Sciatic nerve (tissue), 2 donors: Measurements from ENCODE around the gene FOXK2. TPM values are rescaled to one million over a fixed set of nuclear protein-coding genes. Genes with fewer than 3 reads are reported as not detected.
"Not testable (repeated sequence)": the region's sequence is repeated elsewhere in the genome, so short reads cannot be mapped to it uniquely, and the experiment has no call there.

ENCODE experiments used
- ATAC-seq: fragments of 200-7000 bp; cut with Tn5 transposase; one replicate; pipeline ENCODE4 v1.9.1; 2020; ENCODE audit warnings: mild to moderate bottlenecking, moderate library complexity
- DNase-seq: peaks from one replicate; pipeline ENCODE4 v3.0.0-alpha.2; 2020; ENCODE audit warnings: low spot score
- intact Hi-C: fragments of 100-400 bp; cut with DNase I; formaldehyde crosslinking; loops from one replicate; pipeline ENCODE4 v1.14.2; 2022
- total RNA-seq: library from RNA; stranded (reverse); fragmentation: NEBNext Ultra II Directional; extraction: Animal tissue kit (Norgen Biotek cat#: 25700); gene quantifications from one replicate; pipeline ENCODE4 v1.2.1, GENCODE V29; 2021
- donor health status: DM: no; HTN: no; CAD: no.
- donor health status: DM: no; HTN: no; CAD: no.

FOXK2 gene
- total RNA-seq, 1 donor from 2014 or later: 59.9 TPM

- DNase-seq (no peak), ATAC-seq (no peak)
- intact Hi-C loops: no loop called here
Measured at GRCh38 chr17:82582213-82582612, 62.7 kb downstream of the FOXK2 start.

- DNase-seq: no peak
- intact Hi-C loops: no loop called here
- no peak for ATAC-seq
Measured at GRCh38 chr17:82582709-82583108, 63.2 kb downstream of the FOXK2 start.

DNA sequence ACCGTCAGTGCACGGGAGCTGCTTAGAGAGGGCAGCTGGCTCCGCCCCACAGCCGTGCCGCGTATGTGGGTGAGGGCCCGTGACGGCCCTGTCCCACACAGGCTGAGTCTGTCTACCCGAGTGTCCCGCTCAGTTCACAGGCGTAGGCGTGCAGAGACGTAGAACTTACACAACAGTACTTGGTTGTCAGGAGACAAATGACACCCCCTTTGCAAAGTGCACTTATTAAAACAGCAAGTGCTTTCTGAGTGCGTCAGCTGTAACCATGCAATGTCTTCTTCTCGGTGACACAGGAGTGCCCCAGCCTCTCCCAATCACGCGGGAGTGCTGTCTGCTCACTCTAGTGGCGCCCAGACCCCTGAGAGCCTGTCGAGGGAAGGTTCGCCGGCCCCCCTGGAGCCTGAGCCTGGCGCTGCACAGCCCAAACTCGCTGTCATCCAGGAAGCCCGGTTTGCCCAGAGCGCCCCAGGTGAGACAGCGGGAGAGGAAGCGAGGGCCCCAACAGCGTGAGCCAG, 64.2 kb downstream of the FOXK2 start:
- ATAC-seq: peak; percentile 78
- DNase-seq: peak; percentile 76
- intact Hi-C loops: no loop called here

DNA sequence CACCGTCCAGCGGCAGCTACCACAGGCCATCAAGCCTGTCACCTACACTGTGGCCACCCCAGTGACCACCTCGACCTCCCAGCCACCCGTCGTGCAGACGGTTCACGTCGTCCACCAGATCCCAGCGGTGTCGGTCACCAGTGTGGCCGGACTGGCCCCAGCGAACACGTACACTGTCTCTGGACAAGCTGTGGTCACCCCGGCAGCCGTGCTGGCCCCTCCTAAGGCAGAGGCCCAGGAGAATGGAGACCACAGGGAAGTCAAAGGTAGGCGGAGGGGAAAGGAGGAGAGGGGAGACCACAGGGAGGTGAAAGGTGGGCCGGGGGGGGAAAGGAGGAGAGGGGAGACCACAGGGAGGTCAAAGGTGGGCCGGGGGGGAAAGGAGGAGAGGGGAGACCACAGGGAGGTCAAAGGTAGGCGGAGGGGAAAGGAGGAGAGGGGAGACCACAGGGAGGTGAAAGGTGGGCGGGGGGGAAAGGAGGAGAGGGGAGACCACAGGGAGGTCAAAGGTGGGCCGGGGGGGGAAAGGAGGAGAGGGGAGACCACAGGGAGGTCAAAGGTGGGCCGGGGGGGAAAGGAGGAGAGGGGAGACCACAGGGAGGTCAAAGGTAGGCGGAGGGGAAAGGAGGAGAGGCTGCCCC, 66.5 kb downstream of the FOXK2 start:
- intact Hi-C loops, ATAC-seq: not testable (repeated sequence)
- DNase-seq: peak; percentile 97

DNA sequence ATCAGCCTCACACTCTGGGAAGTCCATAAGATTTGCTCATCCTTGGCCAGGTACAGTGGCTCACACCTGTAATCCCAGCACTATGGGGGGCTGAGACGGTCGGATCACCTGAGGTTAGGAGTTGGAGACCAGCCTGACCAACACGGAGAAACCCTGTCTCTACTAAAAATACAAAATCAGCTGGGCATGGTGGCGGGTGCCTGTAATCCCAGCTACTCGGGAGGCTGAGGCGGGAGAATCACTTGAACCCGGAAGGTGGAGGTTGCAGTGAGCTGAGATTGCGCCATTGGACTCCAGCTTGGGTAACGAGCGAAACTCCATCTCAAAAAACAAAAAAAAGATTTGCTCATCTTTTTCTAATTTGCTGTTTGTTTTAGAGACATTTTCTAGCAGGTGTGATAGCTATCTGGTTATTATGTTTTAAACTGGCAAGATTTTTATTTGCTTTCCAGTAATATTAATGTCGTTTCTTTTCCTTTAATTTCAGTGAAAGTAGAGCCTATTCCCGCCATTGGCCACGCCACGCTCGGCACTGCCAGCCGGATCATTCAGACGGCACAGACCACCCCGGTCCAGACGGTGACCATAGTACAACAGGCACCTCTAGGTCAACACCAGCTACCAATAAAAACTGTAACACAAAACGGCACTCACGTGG, 67.2 kb downstream of the FOXK2 start:
- intact Hi-C loops: no loop called here
- no peak for DNase-seq
- ATAC-seq: no peak

- DNase-seq (no peak), ATAC-seq (no peak)
- intact Hi-C loops: no loop called here
Measured at GRCh38 chr17:82587234-82588086, 67.9 kb downstream of the FOXK2 start.

DNA sequence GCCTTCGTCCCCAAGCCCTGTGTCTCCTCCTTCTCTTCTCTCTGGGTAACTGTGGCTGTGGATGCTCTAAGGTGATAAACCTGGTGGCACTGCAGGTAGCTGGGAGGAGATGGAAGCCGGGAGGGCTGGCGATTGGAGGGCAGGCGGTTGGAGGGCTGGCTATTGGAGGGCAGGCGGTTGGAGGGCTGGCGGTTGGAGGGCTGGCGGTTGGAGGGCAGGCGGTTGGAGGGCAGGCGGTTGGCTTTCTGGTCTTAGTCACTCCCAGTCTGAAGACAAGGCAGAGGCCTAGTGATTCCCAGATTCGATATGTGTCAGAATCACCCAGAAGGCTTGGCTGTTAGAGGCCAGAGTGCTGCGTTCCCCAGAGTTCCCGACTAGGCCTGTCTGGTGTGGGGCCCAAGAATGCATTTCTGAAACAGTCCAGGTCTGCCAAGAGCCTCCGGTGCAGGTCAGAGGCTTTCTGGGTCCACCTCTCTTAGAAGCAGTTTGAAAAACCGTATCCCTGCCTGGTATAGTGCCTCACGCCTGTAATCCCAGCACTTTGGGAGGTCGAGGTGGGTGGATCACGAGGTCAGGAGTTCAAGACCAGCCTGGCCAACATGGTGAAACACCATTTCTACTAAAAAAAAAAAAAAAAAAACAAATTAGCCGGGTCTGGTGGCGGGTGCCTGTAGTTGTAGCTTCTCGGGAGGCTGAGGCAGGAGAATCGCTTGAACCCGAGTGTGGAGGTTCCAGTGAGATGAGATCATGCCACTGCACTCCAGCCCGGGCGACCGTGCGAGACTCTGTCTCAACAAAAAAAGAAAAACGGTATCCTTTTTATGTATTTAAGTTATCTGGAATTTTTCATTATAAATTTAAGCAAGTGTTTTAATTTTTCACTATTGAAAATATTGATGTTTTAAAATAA, 69.0 kb downstream of the FOXK2 start:
- ATAC-seq (no peak), DNase-seq (no peak)
- intact Hi-C loops: no loop called here

- DNase-seq (no peak), ATAC-seq (no peak)
- intact Hi-C loops: no loop called here
Measured at GRCh38 chr17:82589851-82590180, 70.3 kb downstream of the FOXK2 start.

- no peak for ATAC-seq
- intact Hi-C loops: no loop called here
- DNase-seq: no peak
Measured at GRCh38 chr17:82590216-82590615, 70.7 kb downstream of the FOXK2 start.

- DNase-seq (no peak), ATAC-seq (no peak)
- intact Hi-C loops: no loop called here
Measured at GRCh38 chr17:82590881-82591539, 71.5 kb downstream of the FOXK2 start.

GRCh38 chr17:82592289-82592766, 72.8 kb downstream of the FOXK2 start:
- DNase-seq (no peak), ATAC-seq (peak; percentile 35)
- intact Hi-C loops: no loop called here

- intact Hi-C loops: no loop called here
- ATAC-seq (peak; percentile 71), DNase-seq (peak; percentile 78)
Measured at GRCh38 chr17:82592767-82593589, 73.4 kb downstream of the FOXK2 start.

GRCh38 chr17:82593590-82594087, 74.1 kb downstream of the FOXK2 start:
- DNase-seq (no peak), ATAC-seq (peak; percentile 44)
- intact Hi-C loops: no loop called here

- intact Hi-C loops: no loop called here
- ATAC-seq (no peak), DNase-seq (no peak)
Measured at GRCh38 chr17:82594571-82594970, 75.0 kb downstream of the FOXK2 start.

DNA sequence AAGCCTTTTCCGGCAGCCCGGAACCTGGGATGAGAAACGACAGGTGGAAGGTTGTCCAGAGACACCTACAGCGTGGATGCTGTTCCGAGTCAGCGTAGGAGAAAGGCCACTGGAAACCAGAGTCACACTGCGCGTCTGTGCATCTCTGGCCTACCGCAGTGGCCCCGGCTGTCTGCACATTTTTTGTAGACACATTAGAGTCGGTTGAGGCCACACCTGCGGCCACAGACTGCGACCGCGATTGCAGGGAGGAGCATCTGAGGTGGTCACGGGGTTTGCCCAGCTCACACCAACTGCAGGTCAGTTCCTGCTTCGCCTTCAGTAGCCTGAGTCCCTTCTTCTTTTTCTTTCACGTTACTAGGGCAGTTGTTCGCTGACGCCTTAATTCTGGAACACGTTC, 76.4 kb downstream of the FOXK2 start:
- intact Hi-C loops: no loop called here
- ATAC-seq (no peak), DNase-seq (no peak)

DNA sequence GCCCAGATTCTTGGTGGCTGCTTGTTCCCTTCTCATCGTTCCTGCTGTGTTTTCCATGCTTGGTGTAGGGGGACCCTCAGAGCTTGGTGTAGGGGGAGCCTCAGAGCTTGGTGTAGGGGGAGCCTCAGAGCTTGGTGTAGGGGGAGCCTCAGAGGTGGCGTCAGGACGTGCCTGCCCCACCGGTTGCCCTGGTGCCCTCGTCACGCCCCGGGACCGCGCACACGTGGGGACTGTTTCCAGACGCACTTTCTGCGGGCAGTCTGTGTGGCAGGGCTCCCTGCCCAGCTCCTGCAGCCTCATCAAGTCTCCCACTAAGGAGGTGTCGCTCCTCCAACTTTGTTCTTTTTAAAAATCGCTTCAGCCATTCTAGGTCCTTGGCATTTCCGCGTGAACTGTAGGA, 76.8 kb downstream of the FOXK2 start:
- intact Hi-C loops: no loop called here
- DNase-seq: no peak

More for the DNA sequence above, 76.8 kb downstream of the FOXK2 start:
- no peak for ATAC-seq
